ENCODE data around the gene OTOR.

DNA sequence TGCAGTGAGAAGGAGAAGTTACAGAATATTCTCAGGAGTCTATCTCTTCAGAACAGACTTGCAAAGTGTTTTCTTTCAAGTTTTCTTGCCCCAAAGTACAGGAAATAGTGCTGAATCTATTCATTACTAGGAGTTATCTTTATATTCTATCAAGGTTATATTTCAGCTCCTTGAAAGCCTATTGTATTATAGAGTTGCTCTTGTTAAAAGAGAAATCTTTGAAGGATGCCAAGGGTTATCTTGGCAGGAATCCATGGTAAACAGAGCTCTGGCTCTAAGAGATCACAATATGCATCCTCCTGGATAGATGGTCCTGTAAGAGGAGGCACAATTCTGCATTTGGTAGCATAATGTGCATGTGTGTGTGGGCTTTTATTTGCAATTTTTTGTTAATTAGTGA, 39.6 kb upstream of the OTOR start:
- TF ChIP-seq, protein P1, sequence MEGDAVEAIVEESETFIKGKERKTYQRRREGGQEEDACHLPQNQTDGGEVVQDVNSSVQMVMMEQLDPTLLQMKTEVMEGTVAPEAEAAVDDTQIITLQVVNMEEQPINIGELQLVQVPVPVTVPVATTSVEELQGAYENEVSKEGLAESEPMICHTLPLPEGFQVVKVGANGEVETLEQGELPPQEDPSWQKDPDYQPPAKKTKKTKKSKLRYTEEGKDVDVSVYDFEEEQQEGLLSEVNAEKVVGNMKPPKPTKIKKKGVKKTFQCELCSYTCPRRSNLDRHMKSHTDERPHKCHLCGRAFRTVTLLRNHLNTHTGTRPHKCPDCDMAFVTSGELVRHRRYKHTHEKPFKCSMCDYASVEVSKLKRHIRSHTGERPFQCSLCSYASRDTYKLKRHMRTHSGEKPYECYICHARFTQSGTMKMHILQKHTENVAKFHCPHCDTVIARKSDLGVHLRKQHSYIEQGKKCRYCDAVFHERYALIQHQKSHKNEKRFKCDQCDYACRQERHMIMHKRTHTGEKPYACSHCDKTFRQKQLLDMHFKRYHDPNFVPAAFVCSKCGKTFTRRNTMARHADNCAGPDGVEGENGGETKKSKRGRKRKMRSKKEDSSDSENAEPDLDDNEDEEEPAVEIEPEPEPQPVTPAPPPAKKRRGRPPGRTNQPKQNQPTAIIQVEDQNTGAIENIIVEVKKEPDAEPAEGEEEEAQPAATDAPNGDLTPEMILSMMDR (IDR thresholded peaks at IDR 0.05): no peak
- no peak for TF ChIP-seq POLR2AphosphoS5 (IDR thresholded peaks at IDR 0.05; ENCODE audit: insufficient read depth in 1 of 2, low read depth in 1 of 2)
- TF ChIP-seq POLR2A (IDR thresholded peaks at IDR 0.05): no peak
